ENCODE results near the gene CTNNA3. TPM values are rescaled to one million over a fixed set of nuclear protein-coding genes. Genes with fewer than 3 reads are reported as not detected.

The CTNNA3 gene
- total and polyA plus RNA-seq, 9 donors, result 4.1 to 18.8 (median 6.3) TPM

DNA sequence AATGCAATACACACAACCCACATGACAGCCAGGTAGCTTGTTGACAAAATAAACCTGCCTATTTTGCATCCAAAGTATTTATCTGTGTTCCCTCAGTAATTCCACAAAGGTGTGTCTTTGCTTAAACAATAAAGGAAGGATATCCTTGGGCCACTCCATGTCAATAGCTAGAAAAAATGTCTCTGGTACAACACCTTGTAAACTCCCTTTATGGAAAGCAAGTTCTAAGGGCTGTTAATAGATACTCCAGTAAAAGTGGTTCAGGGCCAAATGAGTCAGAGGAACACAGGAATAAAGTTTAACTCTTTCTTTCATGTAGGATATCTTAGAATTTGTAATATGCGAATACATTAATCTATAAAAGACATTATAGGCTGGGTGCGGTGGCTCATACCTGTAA lies 867.0 kb downstream of the CTNNA3 start:
- no peak for DNase-seq
- Histone ChIP-seq H3K36me3 (ENCODE audit: control insufficient read depth, insufficient read depth, low read length) (no peaks in the 10 kb centered on the region), H3K9me3 (replicated peaks; ENCODE audit: control insufficient read depth, low read depth, low read length) (no peaks in the 10 kb centered on the region), H3K4me1 (ENCODE audit: control insufficient read depth, insufficient read depth, low read length) (no peaks in the 10 kb centered on the region), H3K27ac (ENCODE audit: low read length) (no peak overlapping the region), H3K27me3 (ENCODE audit: control insufficient read depth, insufficient read depth, low read length) (no peaks in the 10 kb centered on the region), H3K4me3 (ENCODE audit: low read length) (no peak overlapping the region)
- WGBS (ENCODE audit: insufficient coverage), result no CpG with 5 or more reads among the region's 2 CpGs

DNA sequence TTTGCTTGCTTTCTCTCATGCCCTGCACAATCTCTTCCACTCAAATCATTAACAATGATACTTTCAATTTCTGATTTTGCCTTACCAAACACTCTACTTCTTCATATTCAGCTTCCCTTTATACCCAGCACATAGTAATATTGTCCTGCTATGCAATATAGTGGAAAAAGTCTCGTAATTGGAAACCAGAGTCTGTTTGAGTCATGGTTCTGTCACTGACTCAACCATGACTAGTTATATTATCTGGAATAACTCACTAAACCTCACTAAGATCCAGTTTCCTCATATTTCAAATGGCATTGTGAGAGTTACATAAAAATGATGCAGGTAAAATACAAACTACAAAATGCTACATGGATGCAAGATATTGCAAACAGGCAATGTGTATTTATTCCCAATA lies 868.6 kb downstream of the CTNNA3 start:
- Histone ChIP-seq H3K27me3 (ENCODE audit: control insufficient read depth, insufficient read depth, low read length) (no peaks in the 10 kb centered on the region), H3K4me1 (ENCODE audit: control insufficient read depth, insufficient read depth, low read length) (no peaks in the 10 kb centered on the region), H3K9me3 (replicated peaks; ENCODE audit: control insufficient read depth, low read depth, low read length) (no peaks in the 10 kb centered on the region), H3K36me3 (ENCODE audit: control insufficient read depth, insufficient read depth, low read length) (no peaks in the 10 kb centered on the region), H3K27ac (ENCODE audit: low read length) (no peak overlapping the region), H3K4me3 (ENCODE audit: low read length) (no peak overlapping the region)
- no CpG with 5 or more reads among the region's 1 CpG for WGBS (ENCODE audit: insufficient coverage)
- DNase-seq, result peak; percentile 16

DNA sequence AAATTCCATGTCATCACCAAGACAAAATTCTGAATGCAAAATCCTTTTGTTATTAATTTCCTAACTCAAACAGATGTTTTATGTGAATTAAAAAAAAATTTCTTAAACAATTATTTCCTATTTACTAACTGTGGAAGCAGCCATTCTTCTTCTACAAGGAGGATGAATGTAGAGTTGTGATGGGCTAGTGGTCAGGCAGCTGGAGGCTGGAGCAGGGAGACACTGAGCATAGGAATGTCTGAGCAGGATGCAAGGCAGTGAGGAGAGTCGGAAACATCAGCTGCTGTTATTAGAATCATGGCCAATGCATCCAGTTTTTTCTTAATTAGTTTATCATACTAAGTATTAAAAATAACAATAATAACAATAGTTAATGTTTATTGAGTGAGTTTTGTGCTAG lies 872.7 kb downstream of the CTNNA3 start:
- no CpG with 5 or more reads among the region's 1 CpG for WGBS (ENCODE audit: insufficient coverage)
- H3K27ac ChIP-seq (ENCODE audit: low read length), result no peak overlapping the region
- H3K9me3 ChIP-seq (replicated peaks; ENCODE audit: control insufficient read depth, low read depth, low read length), result no peaks in the 10 kb centered on the region
- no peak overlapping the region for H3K4me3 ChIP-seq (ENCODE audit: low read length)
- H3K4me1 ChIP-seq (ENCODE audit: control insufficient read depth, insufficient read depth, low read length), result no peaks in the 10 kb centered on the region
- DNase-seq, result no peak
- H3K36me3 ChIP-seq (ENCODE audit: control insufficient read depth, insufficient read depth, low read length), result no peaks in the 10 kb centered on the region
- no peaks in the 10 kb centered on the region for H3K27me3 ChIP-seq (ENCODE audit: control insufficient read depth, insufficient read depth, low read length)

DNA sequence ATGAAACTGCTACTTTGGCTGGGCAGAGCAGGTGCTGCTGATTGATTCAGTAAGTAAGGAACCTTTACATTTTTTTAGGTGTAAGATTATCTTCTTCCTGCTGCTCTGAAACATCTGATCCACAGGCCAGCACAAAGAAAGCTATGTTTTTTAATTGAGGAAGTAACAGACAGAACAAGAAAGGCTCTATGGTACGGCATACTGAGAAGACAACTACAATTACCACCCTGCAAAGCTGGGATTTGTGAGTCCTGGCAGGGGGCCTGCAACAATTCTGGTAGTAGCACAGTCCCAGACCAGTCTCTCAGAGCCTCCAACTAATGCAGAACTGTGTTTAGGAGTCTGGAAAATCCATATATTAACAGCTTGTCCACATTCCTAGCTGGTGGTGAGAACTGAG lies 873.2 kb downstream of the CTNNA3 start:
- H3K27me3 ChIP-seq (ENCODE audit: control insufficient read depth, insufficient read depth, low read length), result no peaks in the 10 kb centered on the region
- no peaks in the 10 kb centered on the region for H3K9me3 ChIP-seq (replicated peaks; ENCODE audit: control insufficient read depth, low read depth, low read length)
- H3K4me3 ChIP-seq (ENCODE audit: low read length), result no peak overlapping the region
- DNase-seq, result peak; percentile 57
- no peaks in the 10 kb centered on the region for H3K36me3 ChIP-seq (ENCODE audit: control insufficient read depth, insufficient read depth, low read length)
- H3K4me1 ChIP-seq (ENCODE audit: control insufficient read depth, insufficient read depth, low read length), result no peaks in the 10 kb centered on the region
- no peak overlapping the region for H3K27ac ChIP-seq (ENCODE audit: low read length)
- 20% methylated on average over 1 of the region's 1 CpG for WGBS (ENCODE audit: insufficient coverage)

DNA sequence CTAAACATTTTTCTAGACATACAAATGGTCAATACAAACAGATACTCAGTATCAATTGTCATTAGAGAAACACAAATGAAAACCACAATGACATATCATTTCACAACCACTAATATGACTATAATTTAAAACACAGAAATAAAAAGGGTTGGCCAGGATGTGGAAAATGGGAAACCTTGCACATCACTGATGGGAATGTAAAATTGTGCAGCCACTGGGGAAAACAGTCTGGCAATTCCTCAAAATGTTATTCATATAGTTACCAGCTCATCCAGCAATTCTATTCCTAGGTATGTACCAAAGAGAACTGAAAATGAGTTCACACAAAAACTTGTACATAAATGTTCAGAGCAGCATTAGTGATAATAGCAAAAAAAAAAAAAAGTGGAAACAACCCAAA lies 876.3 kb downstream of the CTNNA3 start:
- no peaks in the 10 kb centered on the region for H3K4me1 ChIP-seq (ENCODE audit: control insufficient read depth, insufficient read depth, low read length)
- no peaks in the 10 kb centered on the region for H3K9me3 ChIP-seq (replicated peaks; ENCODE audit: control insufficient read depth, low read depth, low read length)
- no peak for DNase-seq
- H3K27me3 ChIP-seq (ENCODE audit: control insufficient read depth, insufficient read depth, low read length), result no peaks in the 10 kb centered on the region
- no peak overlapping the region for H3K4me3 ChIP-seq (ENCODE audit: low read length)
- H3K36me3 ChIP-seq (ENCODE audit: control insufficient read depth, insufficient read depth, low read length), result no peaks in the 10 kb centered on the region
- no peak overlapping the region for H3K27ac ChIP-seq (ENCODE audit: low read length)

DNA sequence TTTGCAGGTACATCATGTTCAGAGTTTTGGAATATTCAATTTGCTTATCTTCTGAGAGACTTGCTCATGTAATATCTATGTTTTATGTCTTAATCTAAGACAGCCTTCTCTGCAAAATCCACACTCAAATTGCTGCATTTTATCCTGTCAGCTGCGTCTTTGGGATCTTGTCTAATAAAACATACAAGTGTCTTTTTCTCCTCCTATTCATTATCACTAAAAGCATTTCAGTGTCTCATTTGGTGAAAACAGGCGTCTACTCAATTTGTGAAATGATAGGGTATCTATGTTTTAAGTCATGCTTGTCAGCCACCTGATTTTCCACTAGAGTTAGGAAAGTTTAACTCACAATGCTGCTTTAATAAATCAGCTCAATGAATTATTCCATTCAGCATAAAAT lies 882.9 kb downstream of the CTNNA3 start:
- no peaks in the 10 kb centered on the region for H3K36me3 ChIP-seq (ENCODE audit: control insufficient read depth, insufficient read depth, low read length)
- no peak overlapping the region for H3K27ac ChIP-seq (ENCODE audit: low read length)
- no CpG with 5 or more reads among the region's 2 CpGs for WGBS (ENCODE audit: insufficient coverage)
- H3K4me3 ChIP-seq (ENCODE audit: low read length), result no peak overlapping the region
- H3K4me1 ChIP-seq (ENCODE audit: control insufficient read depth, insufficient read depth, low read length), result no peaks in the 10 kb centered on the region
- no peak for DNase-seq
- no peaks in the 10 kb centered on the region for H3K9me3 ChIP-seq (replicated peaks; ENCODE audit: control insufficient read depth, low read depth, low read length)
- H3K27me3 ChIP-seq (ENCODE audit: control insufficient read depth, insufficient read depth, low read length), result no peaks in the 10 kb centered on the region

DNA sequence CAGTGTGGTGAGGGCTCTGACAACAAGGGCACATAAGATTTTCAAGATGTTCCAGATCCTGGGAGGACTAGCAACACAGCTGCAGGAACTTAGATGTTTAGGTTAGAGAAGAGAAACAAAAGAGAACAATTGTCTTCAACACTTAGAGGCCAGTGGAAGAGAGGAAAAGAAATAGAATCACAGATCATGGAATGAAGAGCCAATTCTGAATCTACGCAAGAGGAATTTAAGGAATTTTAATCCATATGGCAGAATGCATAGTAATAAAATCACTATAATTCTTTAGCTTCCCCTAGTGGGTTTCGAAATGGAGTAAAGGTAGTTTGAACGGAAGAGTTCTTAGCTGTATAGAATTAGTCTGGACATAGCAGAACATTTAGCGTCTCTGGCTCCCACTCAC lies 884.8 kb downstream of the CTNNA3 start:
- Histone ChIP-seq H3K4me3 (ENCODE audit: low read length) (no peak overlapping the region), H3K4me1 (ENCODE audit: control insufficient read depth, insufficient read depth, low read length) (no peaks in the 10 kb centered on the region), H3K27ac (ENCODE audit: low read length) (no peak overlapping the region), H3K9me3 (replicated peaks; ENCODE audit: control insufficient read depth, low read depth, low read length) (no peaks in the 10 kb centered on the region), H3K36me3 (ENCODE audit: control insufficient read depth, insufficient read depth, low read length) (no peaks in the 10 kb centered on the region), H3K27me3 (ENCODE audit: control insufficient read depth, insufficient read depth, low read length) (no peaks in the 10 kb centered on the region)
- peak; percentile 22 for DNase-seq
- no CpG with 5 or more reads among the region's 4 CpGs for WGBS (ENCODE audit: insufficient coverage)

- DNase-seq, result no peak
- no CpG with 5 or more reads among the region's 4 CpGs for WGBS (ENCODE audit: insufficient coverage)
- Histone ChIP-seq H3K9me3 (replicated peaks; ENCODE audit: control insufficient read depth, low read depth, low read length) (no peaks in the 10 kb centered on the region), H3K27me3 (ENCODE audit: control insufficient read depth, insufficient read depth, low read length) (no peaks in the 10 kb centered on the region), H3K4me3 (ENCODE audit: low read length) (no peak overlapping the region), H3K4me1 (ENCODE audit: control insufficient read depth, insufficient read depth, low read length) (no peaks in the 10 kb centered on the region), H3K36me3 (ENCODE audit: control insufficient read depth, insufficient read depth, low read length) (no peaks in the 10 kb centered on the region), H3K27ac (ENCODE audit: low read length) (no peak overlapping the region)
Observed at GRCh38 chr10:66809402-66809801, 886.6 kb downstream of the CTNNA3 start.

- no peaks in the 10 kb centered on the region for H3K27me3 ChIP-seq (ENCODE audit: control insufficient read depth, insufficient read depth, low read length)
- no peak overlapping the region for H3K4me3 ChIP-seq (ENCODE audit: low read length)
- H3K27ac ChIP-seq (ENCODE audit: low read length), result no peak overlapping the region
- no peaks in the 10 kb centered on the region for H3K4me1 ChIP-seq (ENCODE audit: control insufficient read depth, insufficient read depth, low read length)
- no peaks in the 10 kb centered on the region for H3K9me3 ChIP-seq (replicated peaks; ENCODE audit: control insufficient read depth, low read depth, low read length)
- H3K36me3 ChIP-seq (ENCODE audit: control insufficient read depth, insufficient read depth, low read length), result no peaks in the 10 kb centered on the region
- DNase-seq, result no peak
- no CpG with 5 or more reads among the region's 1 CpG for WGBS (ENCODE audit: insufficient coverage)
Observed at GRCh38 chr10:66805612-66806011, 890.4 kb downstream of the CTNNA3 start.

DNA sequence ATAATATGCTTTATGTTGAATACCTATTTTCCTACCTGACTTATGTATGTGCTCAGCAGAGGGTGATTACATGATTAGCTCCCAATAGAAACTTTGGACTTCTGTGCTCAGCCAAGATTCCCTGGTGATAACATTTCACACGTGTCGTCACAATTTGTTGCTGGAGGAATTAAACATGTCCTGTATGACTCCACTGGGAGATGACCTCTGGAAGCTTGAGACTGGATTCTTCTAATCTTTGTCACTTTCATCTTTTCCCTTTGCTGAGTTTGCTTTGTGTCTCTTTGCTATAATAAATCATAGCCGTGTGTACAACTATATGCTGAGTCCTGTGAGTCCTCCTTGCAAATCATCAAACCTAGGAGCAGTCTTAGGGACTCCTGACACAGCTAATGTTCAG lies 891.0 kb downstream of the CTNNA3 start:
- WGBS (ENCODE audit: insufficient coverage), result no CpG with 5 or more reads among the region's 3 CpGs
- no peaks in the 10 kb centered on the region for H3K9me3 ChIP-seq (replicated peaks; ENCODE audit: control insufficient read depth, low read depth, low read length)
- H3K4me1 ChIP-seq (ENCODE audit: control insufficient read depth, insufficient read depth, low read length), result no peaks in the 10 kb centered on the region
- no peaks in the 10 kb centered on the region for H3K27me3 ChIP-seq (ENCODE audit: control insufficient read depth, insufficient read depth, low read length)
- no peak for DNase-seq
- H3K4me3 ChIP-seq (ENCODE audit: low read length), result no peak overlapping the region
- H3K36me3 ChIP-seq (ENCODE audit: control insufficient read depth, insufficient read depth, low read length), result no peaks in the 10 kb centered on the region
- no peak overlapping the region for H3K27ac ChIP-seq (ENCODE audit: low read length)

GRCh38 chr10:66803174-66803573 lies 892.8 kb downstream of the CTNNA3 start:
- DNase-seq, result peak; percentile 17
- H3K4me3 ChIP-seq (ENCODE audit: low read length), result no peak overlapping the region
- WGBS (ENCODE audit: insufficient coverage), result 15% methylated on average over 3 of the region's 3 CpGs
- no peaks in the 10 kb centered on the region for H3K27me3 ChIP-seq (ENCODE audit: control insufficient read depth, insufficient read depth, low read length)
- H3K4me1 ChIP-seq (ENCODE audit: control insufficient read depth, insufficient read depth, low read length), result no peaks in the 10 kb centered on the region
- H3K27ac ChIP-seq (ENCODE audit: low read length), result no peak overlapping the region
- H3K36me3 ChIP-seq (ENCODE audit: control insufficient read depth, insufficient read depth, low read length), result no peaks in the 10 kb centered on the region
- no peaks in the 10 kb centered on the region for H3K9me3 ChIP-seq (replicated peaks; ENCODE audit: control insufficient read depth, low read depth, low read length)

All from muscle of leg (tissue), 11 donors.